Measurements from ENCODE around the gene EXOC6.

GRCh38 chr10:92801978-92802872, 46.1 kb upstream of the EXOC6 start:
- TF ChIP-seq CTCF (IDR thresholded peaks at IDR 0.05), result no peak
- no peak for TF ChIP-seq POLR2A (IDR thresholded peaks at IDR 0.05; ENCODE audit: low read depth)
